HL-60 (cell line): ENCODE data around the gene SFXN5.

Experiments
- GABPA ChIP-seq: IDR thresholded peaks from 2 replicates; pipeline ENCODE4 v1.6.1; 2012; ENCODE audit warnings: low read depth
- POLR2AphosphoS5 ChIP-seq: IDR thresholded peaks from 2 replicates; pipeline ENCODE4 v1.6.1; 2012; ENCODE audit warnings: low read depth
- SPI1 ChIP-seq: IDR thresholded peaks from 2 replicates; pipeline ENCODE4 v1.6.1; 2012; ENCODE audit warnings: low read depth, mild to moderate bottlenecking, borderline replicate concordance
- TF ChIP-seq, protein P1 (sequence below): IDR thresholded peaks from 2 replicates; pipeline ENCODE4 v1.6.1; 2012; ENCODE audit warnings: low read depth; ENCODE audit not compliant: insufficient replicate concordance
- TF ChIP-seq, protein P2 (sequence below): IDR thresholded peaks from one replicate; pipeline ENCODE4 v1.5.1; 2011; ENCODE audit warnings: low read length, control low read depth, inconsistent platforms; ENCODE audit not compliant: insufficient read depth

DNA sequence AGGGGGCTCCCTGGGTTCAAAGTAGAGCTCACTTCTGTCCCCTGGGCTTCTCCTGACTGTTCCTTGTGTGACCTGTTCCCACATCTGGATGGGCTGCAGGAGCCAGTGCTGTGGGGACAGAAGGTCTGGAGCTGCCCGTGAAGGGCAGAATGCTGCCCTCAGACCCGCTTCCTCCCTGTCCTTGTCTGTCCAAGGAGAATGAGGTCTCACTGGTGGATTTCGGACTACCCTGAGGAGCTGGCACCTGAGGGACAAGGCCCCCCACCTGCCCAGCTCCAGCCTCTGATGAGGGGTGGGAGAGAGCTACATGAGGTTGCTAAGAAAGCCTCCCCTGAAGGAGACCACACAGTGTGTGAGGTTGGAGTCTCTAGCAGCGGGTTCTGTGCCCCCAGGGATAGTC lies 138.7 kb downstream of the SFXN5 start:
- TF ChIP-seq, protein P1, sequence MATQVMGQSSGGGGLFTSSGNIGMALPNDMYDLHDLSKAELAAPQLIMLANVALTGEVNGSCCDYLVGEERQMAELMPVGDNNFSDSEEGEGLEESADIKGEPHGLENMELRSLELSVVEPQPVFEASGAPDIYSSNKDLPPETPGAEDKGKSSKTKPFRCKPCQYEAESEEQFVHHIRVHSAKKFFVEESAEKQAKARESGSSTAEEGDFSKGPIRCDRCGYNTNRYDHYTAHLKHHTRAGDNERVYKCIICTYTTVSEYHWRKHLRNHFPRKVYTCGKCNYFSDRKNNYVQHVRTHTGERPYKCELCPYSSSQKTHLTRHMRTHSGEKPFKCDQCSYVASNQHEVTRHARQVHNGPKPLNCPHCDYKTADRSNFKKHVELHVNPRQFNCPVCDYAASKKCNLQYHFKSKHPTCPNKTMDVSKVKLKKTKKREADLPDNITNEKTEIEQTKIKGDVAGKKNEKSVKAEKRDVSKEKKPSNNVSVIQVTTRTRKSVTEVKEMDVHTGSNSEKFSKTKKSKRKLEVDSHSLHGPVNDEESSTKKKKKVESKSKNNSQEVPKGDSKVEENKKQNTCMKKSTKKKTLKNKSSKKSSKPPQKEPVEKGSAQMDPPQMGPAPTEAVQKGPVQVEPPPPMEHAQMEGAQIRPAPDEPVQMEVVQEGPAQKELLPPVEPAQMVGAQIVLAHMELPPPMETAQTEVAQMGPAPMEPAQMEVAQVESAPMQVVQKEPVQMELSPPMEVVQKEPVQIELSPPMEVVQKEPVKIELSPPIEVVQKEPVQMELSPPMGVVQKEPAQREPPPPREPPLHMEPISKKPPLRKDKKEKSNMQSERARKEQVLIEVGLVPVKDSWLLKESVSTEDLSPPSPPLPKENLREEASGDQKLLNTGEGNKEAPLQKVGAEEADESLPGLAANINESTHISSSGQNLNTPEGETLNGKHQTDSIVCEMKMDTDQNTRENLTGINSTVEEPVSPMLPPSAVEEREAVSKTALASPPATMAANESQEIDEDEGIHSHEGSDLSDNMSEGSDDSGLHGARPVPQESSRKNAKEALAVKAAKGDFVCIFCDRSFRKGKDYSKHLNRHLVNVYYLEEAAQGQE, result no peak
- TF ChIP-seq, protein P2, sequence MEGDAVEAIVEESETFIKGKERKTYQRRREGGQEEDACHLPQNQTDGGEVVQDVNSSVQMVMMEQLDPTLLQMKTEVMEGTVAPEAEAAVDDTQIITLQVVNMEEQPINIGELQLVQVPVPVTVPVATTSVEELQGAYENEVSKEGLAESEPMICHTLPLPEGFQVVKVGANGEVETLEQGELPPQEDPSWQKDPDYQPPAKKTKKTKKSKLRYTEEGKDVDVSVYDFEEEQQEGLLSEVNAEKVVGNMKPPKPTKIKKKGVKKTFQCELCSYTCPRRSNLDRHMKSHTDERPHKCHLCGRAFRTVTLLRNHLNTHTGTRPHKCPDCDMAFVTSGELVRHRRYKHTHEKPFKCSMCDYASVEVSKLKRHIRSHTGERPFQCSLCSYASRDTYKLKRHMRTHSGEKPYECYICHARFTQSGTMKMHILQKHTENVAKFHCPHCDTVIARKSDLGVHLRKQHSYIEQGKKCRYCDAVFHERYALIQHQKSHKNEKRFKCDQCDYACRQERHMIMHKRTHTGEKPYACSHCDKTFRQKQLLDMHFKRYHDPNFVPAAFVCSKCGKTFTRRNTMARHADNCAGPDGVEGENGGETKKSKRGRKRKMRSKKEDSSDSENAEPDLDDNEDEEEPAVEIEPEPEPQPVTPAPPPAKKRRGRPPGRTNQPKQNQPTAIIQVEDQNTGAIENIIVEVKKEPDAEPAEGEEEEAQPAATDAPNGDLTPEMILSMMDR, result no peak
- TF ChIP-seq POLR2AphosphoS5 (no peak), SPI1 (no peak), GABPA (no peak)
